ENCODE data around the gene CNP. TPM values are rescaled to one million over a fixed set of nuclear protein-coding genes. Genes with fewer than 3 reads are reported as not detected.
A peak's percentile ranks its signal among the peaks of the same experiment; 100 is the strongest.
"Not testable (repeated sequence)": the region's sequence is repeated elsewhere in the genome, so short reads cannot be mapped to it uniquely, and the experiment has no call there.

The CNP gene
- total and polyA plus RNA-seq, 4 experiments from 2014 or later, result 23.6 to 36.9 (median 33.4) TPM

DNA sequence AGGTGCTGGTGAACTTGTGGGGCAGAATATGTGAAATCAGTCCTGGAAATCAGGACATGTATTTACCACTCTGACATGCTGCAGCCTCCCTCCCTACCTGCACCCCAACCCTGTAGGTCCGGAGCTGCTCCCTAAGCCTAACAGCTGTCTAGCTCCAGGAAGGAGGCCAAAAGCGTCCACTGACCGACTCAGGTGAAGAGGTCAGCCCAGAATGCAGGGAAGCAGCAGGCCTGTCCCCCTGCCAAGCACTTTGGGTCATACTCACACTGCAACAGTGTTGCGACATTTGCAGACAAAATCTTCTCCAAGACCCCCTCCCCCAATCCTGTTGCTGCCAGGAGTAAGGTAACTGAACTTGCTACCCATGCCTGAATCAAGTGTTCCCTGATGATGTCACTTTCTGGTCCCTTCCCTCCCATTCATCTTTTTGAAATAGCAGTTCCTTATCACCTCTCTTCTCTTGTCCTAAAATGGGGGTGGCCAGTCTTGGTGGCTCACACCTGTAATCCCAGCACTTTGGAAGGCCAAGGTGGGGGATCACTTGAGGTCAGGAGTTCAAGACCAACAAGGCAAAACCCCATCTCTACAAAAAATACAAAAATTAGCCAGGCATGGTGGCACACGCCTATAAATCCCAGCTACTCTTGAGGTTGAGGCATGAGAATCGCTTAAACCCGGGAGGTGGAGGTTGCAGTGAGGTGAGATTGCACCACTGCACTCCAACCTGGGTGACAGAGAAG, 46.6 kb upstream of the CNP start:
- peaks cover 16 to 32% (median 23%) of the 10 kb centered on the region in 4 donors for H3K4me1 Mint-ChIP-seq
- ChIA-PET POLR2A (ENCODE audit: partially characterized antibody) (interaction anchor here (2.0 to 4.7 kb wide), 3 partner anchors 10 to 230 kb away, joined by 4 to 61 read pairs (median 11); partner anchors contain the start of genes DHX58, EIF1 and ODAD4), CTCF (ENCODE audit: partially characterized antibody) (interaction anchor here (3.3 kb wide), 1 partner anchor 9 kb away, joined by 26 read pairs; the partner anchor contains the start of gene ODAD4)
- no peaks in the 10 kb centered on the region for H3K9me3 Mint-ChIP-seq
- peaks cover 36% of the 10 kb centered on the region for H3K4me1 ChIP-seq (ENCODE audit: insufficient read depth, low read length)
- H3K36me3 Mint-ChIP-seq, result peaks cover 0 to 3% of the 10 kb centered on the region in 2 donors
- H3K36me3 ChIP-seq (ENCODE audit: insufficient read depth, low read length), result no peaks in the 10 kb centered on the region
- peak overlapping the region; percentile 51 to 91 (median 74) for H3K4me3 Mint-ChIP-seq
- intact Hi-C loops (cut with micrococcal nuclease), result loop anchor here (1.0 kb wide), 5 partner anchors 10 to 235 kb away; partner anchors contain the start of genes CNP, DNAJC7, KLHL11 and ODAD4
- H3K27ac Mint-ChIP-seq, result peak overlapping the region in 3 of 7 donors; percentile 53 to 69 (median 67)
- no peaks in the 10 kb centered on the region for H3K27me3 Mint-ChIP-seq
- H3K4me3 ChIP-seq (ENCODE audit: low read length in 2 of 2), result no peak overlapping the region
- H3K27me3 ChIP-seq (ENCODE audit: insufficient read depth, low read length), result no peaks in the 10 kb centered on the region
- no peak for DNase-seq
- no peak overlapping the region for H3K27ac ChIP-seq (ENCODE audit: low read depth, low read length)
- no peaks in the 10 kb centered on the region for H3K9me3 ChIP-seq (ENCODE audit: control insufficient read depth in 1 of 2, low read length in 2 of 2)

DNA sequence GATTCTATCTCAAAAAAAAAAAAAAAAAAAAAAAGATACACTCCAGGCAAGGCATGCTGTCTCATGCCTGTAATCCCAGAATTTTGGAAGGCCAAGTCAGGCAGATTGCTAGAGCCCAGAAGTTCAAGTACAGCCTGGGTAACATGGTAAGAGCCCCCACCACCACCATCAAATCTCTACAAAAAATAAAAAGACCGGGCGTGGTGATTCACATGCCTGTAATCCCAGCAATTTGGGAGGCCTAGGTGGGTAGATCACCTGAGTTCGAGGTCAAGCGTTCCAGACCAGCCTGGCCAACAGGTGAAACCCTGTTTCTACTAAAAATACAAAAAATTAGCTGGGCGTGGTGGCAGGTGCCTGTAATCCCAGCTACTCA, 46.0 kb upstream of the CNP start:
- H3K4me3 Mint-ChIP-seq, result no peak overlapping the region
- intact Hi-C loops (cut with micrococcal nuclease), result no loop called here

DNA sequence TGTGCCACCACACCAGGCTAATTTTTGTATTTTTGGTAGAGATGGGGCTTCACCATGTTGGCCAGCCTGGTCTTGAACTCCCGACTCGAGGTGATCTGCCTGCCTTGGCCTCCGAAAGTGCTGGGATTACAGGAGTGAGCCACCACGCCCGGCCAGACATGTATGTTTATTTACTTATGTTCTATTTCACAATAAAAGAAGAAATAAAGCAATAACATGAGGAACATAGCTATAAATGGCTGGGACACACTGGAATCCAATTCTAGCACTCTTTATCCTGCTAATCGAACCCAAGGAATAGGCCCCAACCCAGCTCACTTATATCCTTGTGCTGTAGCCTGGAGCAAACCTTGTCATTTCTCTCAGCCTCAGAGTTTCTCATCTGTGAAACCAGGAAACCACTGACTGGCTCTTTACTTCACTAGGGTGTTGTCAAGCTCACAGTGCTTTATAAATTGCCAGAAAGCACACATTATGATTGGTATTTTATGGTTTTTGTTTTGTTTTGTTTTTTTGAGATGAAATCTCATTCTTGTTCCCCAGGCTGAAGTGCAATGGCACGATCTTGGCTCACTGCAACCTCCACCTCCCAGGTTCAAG, 40.5 kb upstream of the CNP start:
- H3K9me3 Mint-ChIP-seq, result no peaks in the 10 kb centered on the region
- intact Hi-C loops (cut with micrococcal nuclease), result no loop called here
- no peaks in the 10 kb centered on the region for H3K27me3 ChIP-seq (ENCODE audit: insufficient read depth, low read length)
- H3K27me3 Mint-ChIP-seq, result no peaks in the 10 kb centered on the region
- no peak overlapping the region for H3K4me3 Mint-ChIP-seq
- ChIA-PET POLR2A (ENCODE audit: partially characterized antibody) (no interaction called here), CTCF (ENCODE audit: partially characterized antibody) (no interaction called here)
- H3K4me1 ChIP-seq (ENCODE audit: insufficient read depth, low read length), result peaks cover 15% of the 10 kb centered on the region
- DNase-seq, result no peak
- no peak overlapping the region for H3K27ac ChIP-seq (ENCODE audit: low read depth, low read length)
- no peak overlapping the region for H3K4me3 ChIP-seq (ENCODE audit: low read length in 2 of 2)
- no peaks in the 10 kb centered on the region for H3K36me3 ChIP-seq (ENCODE audit: insufficient read depth, low read length)
- H3K36me3 Mint-ChIP-seq, result no peaks in the 10 kb centered on the region
- no peaks in the 10 kb centered on the region for H3K9me3 ChIP-seq (ENCODE audit: control insufficient read depth in 1 of 2, low read length in 2 of 2)
- H3K4me1 Mint-ChIP-seq, result peaks cover 13 to 27% (median 20%) of the 10 kb centered on the region in 4 donors
- H3K27ac Mint-ChIP-seq, result peak overlapping the region in 1 of 7 donors; percentile 55

More for the DNA sequence above, 46.0 kb upstream of the CNP start:
- peaks cover 30% of the 10 kb centered on the region for H3K4me1 ChIP-seq (ENCODE audit: insufficient read depth, low read length)
- no peaks in the 10 kb centered on the region for H3K36me3 ChIP-seq (ENCODE audit: insufficient read depth, low read length)
- Mint-ChIP-seq H3K27ac (no peak overlapping the region), H3K4me1 (peaks cover 15 to 27% (median 21%) of the 10 kb centered on the region in 4 donors), H3K9me3 (no peaks in the 10 kb centered on the region), H3K27me3 (no peaks in the 10 kb centered on the region), H3K36me3 (peaks cover 0 to under 1% of the 10 kb centered on the region in 2 donors)
- H3K4me3 ChIP-seq (ENCODE audit: low read length in 2 of 2), result no peak overlapping the region
- ChIA-PET POLR2A (ENCODE audit: partially characterized antibody) (interaction anchor here (4.7 kb wide), 1 partner anchor 9 kb away, joined by 61 read pairs; the partner anchor contains the start of gene ODAD4), CTCF (ENCODE audit: partially characterized antibody) (interaction anchor here (3.3 kb wide), 1 partner anchor 9 kb away, joined by 26 read pairs; the partner anchor contains the start of gene ODAD4)
- no peaks in the 10 kb centered on the region for H3K9me3 ChIP-seq (ENCODE audit: control insufficient read depth in 1 of 2, low read length in 2 of 2)
- H3K27me3 ChIP-seq (ENCODE audit: insufficient read depth, low read length), result no peaks in the 10 kb centered on the region
- no peak for DNase-seq
- H3K27ac ChIP-seq (ENCODE audit: low read depth, low read length), result no peak overlapping the region

DNA sequence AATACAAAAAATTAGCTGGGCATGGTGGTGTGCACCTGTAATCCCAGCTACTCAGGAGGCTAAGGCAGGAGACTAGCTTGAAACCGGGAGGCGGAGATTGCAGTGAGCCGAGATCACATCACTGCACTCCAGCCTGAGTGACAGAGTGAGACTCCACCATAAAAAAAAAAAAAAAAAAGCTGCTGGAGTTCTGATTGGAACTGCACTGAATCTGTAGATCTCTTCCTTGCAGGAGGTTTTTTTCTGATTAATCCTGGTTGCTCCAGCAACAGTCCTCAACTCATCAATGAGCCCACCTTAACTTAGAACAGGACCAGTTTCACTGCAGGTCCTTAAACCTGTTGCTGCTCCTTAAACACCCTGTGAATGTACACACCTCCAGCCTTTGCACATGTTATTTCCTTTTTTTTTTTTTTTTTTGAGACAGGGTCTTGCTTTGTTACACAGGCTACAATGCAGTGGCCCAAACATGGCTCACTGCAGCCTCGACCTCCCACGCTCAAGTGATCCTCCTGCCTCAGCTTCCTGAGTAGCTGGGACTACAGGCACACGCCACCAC, 37.8 kb upstream of the CNP start:
- H3K4me3 Mint-ChIP-seq, result peak overlapping the region in 7 of 8 donors; percentile 20 to 99 (median 98)
- no peaks in the 10 kb centered on the region for H3K36me3 Mint-ChIP-seq
- Histone ChIP-seq H3K4me3 (ENCODE audit: low read length in 2 of 2) (no peak overlapping the region), H3K27me3 (ENCODE audit: insufficient read depth, low read length) (no peaks in the 10 kb centered on the region), H3K4me1 (ENCODE audit: insufficient read depth, low read length) (peaks cover 23% of the 10 kb centered on the region), H3K9me3 (ENCODE audit: control insufficient read depth in 1 of 2, low read length in 2 of 2) (no peaks in the 10 kb centered on the region), H3K27ac (ENCODE audit: low read depth, low read length) (peak overlapping the region; percentile 85), H3K36me3 (ENCODE audit: insufficient read depth, low read length) (no peaks in the 10 kb centered on the region)
- intact Hi-C loops (cut with micrococcal nuclease), result no loop called here
- DNase-seq, result no peak
- CTCF ChIA-PET (ENCODE audit: partially characterized antibody), result interaction anchor here (0.8 to 3.3 kb wide), 3 partner anchors 10 to 33 kb away, joined by 4 to 26 read pairs (median 6); partner anchors contain the start of gene ACLY
- peak overlapping the region; percentile 85 to 100 (median 98) for H3K27ac Mint-ChIP-seq
- POLR2A ChIA-PET (ENCODE audit: partially characterized antibody), result interaction anchor here (0.6 to 4.7 kb wide), 5 partner anchors 10 to 240 kb away, joined by 3 to 61 read pairs (median 5); partner anchors contain the start of genes ACLY, CNP, DNAJC7 and EIF1
- no peaks in the 10 kb centered on the region for H3K9me3 Mint-ChIP-seq
- no peaks in the 10 kb centered on the region for H3K27me3 Mint-ChIP-seq
- H3K4me1 Mint-ChIP-seq, result peaks cover 16 to 35% (median 23%) of the 10 kb centered on the region in 4 donors

DNA sequence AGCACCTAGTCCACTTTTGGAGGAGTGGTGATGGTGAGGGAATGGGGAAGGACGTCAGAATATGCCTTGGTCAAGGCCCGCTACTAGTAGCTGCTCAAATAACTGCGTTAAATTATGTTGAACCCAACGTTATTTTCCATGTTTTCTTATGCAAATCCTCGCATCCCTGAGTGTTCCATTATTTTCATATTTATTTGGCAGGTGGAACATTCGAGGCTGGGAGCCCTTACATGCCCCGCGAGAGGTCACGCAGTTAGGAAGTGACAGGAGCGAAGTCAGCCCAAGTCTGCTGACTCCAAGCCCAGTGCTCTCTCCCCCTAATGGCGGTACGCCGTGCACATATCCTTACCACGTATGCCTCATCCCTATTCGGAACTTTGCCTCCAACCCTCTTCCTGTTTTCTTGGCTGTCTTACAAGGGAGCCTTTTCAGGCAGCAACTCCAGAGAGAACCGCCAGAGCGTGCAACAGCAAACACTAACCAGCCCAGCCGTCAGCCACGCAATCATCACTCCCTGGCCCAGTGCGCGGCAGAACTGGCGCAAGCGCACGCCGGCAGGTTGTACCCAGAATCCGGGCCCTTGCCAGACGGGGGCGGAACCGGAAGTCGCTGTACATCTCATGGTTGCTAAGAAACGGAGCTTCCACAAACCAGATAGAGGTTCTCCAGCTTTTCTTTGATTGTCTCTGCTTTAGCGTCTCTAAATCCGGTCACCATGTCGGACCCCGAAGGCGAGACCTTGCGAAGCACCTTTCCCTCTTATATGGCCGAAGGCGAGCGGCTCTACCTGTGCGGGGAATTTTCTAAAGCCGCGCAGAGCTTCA, 36.4 kb upstream of the CNP start, which contains the start of gene ODAD4:
Gene ODAD4 (plus strand): TSS at position 609 of the 824 bp plus-strand sequence. CDS start 107 bp downstream, at position 716.
- peak; percentile 94 to 98 (median 98) for DNase-seq
- no peaks in the 10 kb centered on the region for H3K36me3 Mint-ChIP-seq
- peaks cover 16 to 35% (median 23%) of the 10 kb centered on the region in 4 donors for H3K4me1 Mint-ChIP-seq
- CTCF ChIA-PET (ENCODE audit: partially characterized antibody), result interaction anchor here (0.6 to 3.3 kb wide), 6 partner anchors 8 to 90 kb away, joined by 3 to 26 read pairs (median 4); partner anchors contain the start of genes ACLY, DNAJC7 and NKIRAS2
- H3K27me3 ChIP-seq (ENCODE audit: insufficient read depth, low read length), result no peaks in the 10 kb centered on the region
- no peaks in the 10 kb centered on the region for H3K36me3 ChIP-seq (ENCODE audit: insufficient read depth, low read length)
- peak within 1 kb of the TSS; percentile 91 to 100 (median 99) for H3K27ac Mint-ChIP-seq
- H3K27ac ChIP-seq (ENCODE audit: low read depth, low read length), result peak within 1 kb of the TSS; percentile 85
- H3K4me1 ChIP-seq (ENCODE audit: insufficient read depth, low read length), result peaks cover 23% of the 10 kb centered on the region
- no peaks in the 10 kb centered on the region for H3K27me3 Mint-ChIP-seq
- H3K9me3 ChIP-seq (ENCODE audit: control insufficient read depth in 1 of 2, low read length in 2 of 2), result no peaks in the 10 kb centered on the region
- intact Hi-C loops (cut with micrococcal nuclease), result loop anchor here (1.0 to 5.0 kb wide), 5 partner anchors 11 to 118 kb away; partner anchors contain the start of genes CNP, DNAJC7, FKBP10 and KLHL11
- POLR2A ChIA-PET (ENCODE audit: partially characterized antibody), result interaction anchor here (0.6 to 4.7 kb wide), 18 partner anchors 9 to 1589 kb away, joined by 3 to 61 read pairs (median 4); partner anchors contain the start of genes ACLY, CNP, DHX58 and DNAJC7
- H3K4me3 Mint-ChIP-seq, result peak within 1 kb of the TSS; percentile 90 to 99 (median 98)
- H3K9me3 Mint-ChIP-seq, result no peaks in the 10 kb centered on the region
- H3K4me3 ChIP-seq (ENCODE audit: low read length in 2 of 2), result peak within 1 kb of the TSS; percentile 73 to 80

DNA sequence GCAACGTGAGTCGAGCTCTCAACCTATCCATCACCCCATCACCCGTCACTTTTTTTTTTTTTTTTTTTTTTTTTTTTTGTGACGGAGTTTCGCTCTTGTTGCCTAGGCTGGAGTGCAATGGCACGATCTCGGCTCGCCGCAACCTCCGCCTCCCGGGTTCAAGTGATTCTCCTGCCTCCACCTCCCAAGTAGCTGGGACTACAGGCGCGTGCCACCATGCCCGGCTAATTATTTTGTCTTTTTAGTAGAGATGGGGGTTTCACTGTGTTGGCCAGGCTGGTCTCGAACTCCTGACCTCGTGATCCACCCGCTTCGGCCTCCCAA, 35.8 kb upstream of the CNP start:
- not testable (repeated sequence) for H3K27me3 ChIP-seq (ENCODE audit: insufficient read depth, low read length); H3K36me3 Mint-ChIP-seq; H3K27me3 Mint-ChIP-seq; H3K9me3 Mint-ChIP-seq; H3K9me3 ChIP-seq (ENCODE audit: control insufficient read depth in 1 of 2, low read length in 2 of 2); DNase-seq; H3K36me3 ChIP-seq (ENCODE audit: insufficient read depth, low read length)
- intact Hi-C loops (cut with micrococcal nuclease), result loop anchor here (1.0 to 5.0 kb wide), 5 partner anchors 11 to 118 kb away; partner anchors contain the start of genes CNP, DNAJC7, FKBP10 and KLHL11
- H3K4me3 Mint-ChIP-seq, result peak overlapping the region; percentile 90 to 99 (median 98)
- peaks cover 16 to 35% (median 23%) of the 10 kb centered on the region in 4 donors for H3K4me1 Mint-ChIP-seq
- Histone ChIP-seq H3K4me1 (ENCODE audit: insufficient read depth, low read length) (peaks cover 23% of the 10 kb centered on the region), H3K4me3 (ENCODE audit: low read length in 2 of 2) (peak overlapping the region; percentile 73 to 80), H3K27ac (ENCODE audit: low read depth, low read length) (peak overlapping the region; percentile 85)
- H3K27ac Mint-ChIP-seq, result peak overlapping the region; percentile 91 to 100 (median 99)
- POLR2A ChIA-PET (ENCODE audit: partially characterized antibody), result interaction anchor here (0.6 to 4.7 kb wide), 16 partner anchors 8 to 1590 kb away, joined by 3 to 61 read pairs (median 4); partner anchors contain the start of genes ACLY, CNP, DHX58 and DNAJC7
- CTCF ChIA-PET (ENCODE audit: partially characterized antibody), result interaction anchor here (0.6 to 3.3 kb wide), 6 partner anchors 9 to 89 kb away, joined by 3 to 26 read pairs (median 4); partner anchors contain the start of genes ACLY, DNAJC7 and NKIRAS2
